Measurements from ENCODE around the gene HMCN2.

DNA sequence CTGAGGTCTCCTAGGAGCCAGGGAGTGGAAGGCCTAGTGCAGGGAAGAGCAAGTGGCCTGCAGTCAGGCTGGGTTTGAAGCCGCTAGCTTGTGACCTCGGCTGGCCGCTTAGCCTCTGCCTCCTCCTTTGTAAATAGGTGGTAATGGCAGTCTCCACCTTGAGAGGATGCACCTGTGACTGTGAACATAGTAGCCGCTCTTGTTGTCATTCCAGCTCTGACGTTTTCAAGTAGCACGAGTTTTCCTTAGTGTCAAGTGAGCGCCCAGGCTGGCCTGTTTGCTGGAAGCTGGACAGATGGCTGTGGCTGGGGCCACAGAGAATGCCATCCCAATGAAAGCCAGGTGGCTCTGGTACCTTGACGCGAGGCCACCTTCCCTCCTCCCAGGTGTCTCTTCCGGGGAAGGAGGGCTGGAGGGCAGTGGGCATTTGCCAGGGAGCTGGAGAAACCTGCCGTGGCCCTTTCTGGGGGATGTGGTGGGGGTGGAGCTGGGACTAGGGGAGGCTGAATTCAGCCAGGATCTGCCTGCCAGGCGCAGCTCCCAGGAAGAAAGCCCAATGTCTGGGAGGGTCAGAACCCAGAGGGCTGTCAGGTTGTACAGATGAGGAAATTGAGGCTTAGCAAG is 181.7 kb downstream of the HMCN2 start:
- TF ChIP-seq, protein P1, sequence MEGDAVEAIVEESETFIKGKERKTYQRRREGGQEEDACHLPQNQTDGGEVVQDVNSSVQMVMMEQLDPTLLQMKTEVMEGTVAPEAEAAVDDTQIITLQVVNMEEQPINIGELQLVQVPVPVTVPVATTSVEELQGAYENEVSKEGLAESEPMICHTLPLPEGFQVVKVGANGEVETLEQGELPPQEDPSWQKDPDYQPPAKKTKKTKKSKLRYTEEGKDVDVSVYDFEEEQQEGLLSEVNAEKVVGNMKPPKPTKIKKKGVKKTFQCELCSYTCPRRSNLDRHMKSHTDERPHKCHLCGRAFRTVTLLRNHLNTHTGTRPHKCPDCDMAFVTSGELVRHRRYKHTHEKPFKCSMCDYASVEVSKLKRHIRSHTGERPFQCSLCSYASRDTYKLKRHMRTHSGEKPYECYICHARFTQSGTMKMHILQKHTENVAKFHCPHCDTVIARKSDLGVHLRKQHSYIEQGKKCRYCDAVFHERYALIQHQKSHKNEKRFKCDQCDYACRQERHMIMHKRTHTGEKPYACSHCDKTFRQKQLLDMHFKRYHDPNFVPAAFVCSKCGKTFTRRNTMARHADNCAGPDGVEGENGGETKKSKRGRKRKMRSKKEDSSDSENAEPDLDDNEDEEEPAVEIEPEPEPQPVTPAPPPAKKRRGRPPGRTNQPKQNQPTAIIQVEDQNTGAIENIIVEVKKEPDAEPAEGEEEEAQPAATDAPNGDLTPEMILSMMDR (conservative IDR thresholded peaks at IDR 0.05; ENCODE audit: low read length), result no peak
- TF ChIP-seq EZH2phosphoT487 (IDR thresholded peaks at IDR 0.05; ENCODE audit: borderline replicate concordance, low read depth, low read length), result no peak

All from OCI-LY7 (cell line).